Left cardiac atrium (tissue), 4 donors: ENCODE measurements around the gene MRPL14. TPM values are rescaled to one million over a fixed set of nuclear protein-coding genes. Genes with fewer than 3 reads are reported as not detected.

Experiments
- ATAC-seq, 2 donors: fragments of 200-7000 bp; cut with Tn5 transposase; one replicate each; pipeline ENCODE4 v1.9.1; 2020; ENCODE audit warnings: mild to moderate bottlenecking in 2 of 2, moderate library complexity in 2 of 2
- DNase-seq: peaks from one replicate; pipeline ENCODE4 v3.0.0-alpha.2; 2020
- intact Hi-C, 2 donors: fragments of 100-400 bp; cut with DNase I; formaldehyde crosslinking; loops; one replicate each; pipeline versions ENCODE4 v1.14.1 to v1.15.1; 2022 to 2023
- long read RNA-seq: library from polyadenylated mRNA; unstranded; transcript quantifications from one replicate; pipeline ENCODE4 v2.0.0, GENCODE V29; 2021
- total RNA-seq, 2 donors: library from RNA; stranded (reverse); fragmentation: NEBNext Ultra II Directional; extraction: Animal tissue kit (Norgen Biotek cat#: 25700); gene quantifications; one replicate each; pipeline ENCODE4 v1.2.1, GENCODE V29; 2021
- donor health status: DM: no; HTN: yes; CAD: no.
- donor health status: DM: no; HTN: yes; CAD: no; lungs with severe emphysema.
- donor health status: DM: yes; HTN: yes; CAD: no.
- donor health status: Dilated cardiomyopathy.

The MRPL14 gene
- total RNA-seq: 10 to 100 TPM; 32.4 to 41.2 TPM
- long read RNA-seq, transcript MRPL14-201 (3 exons, 959 nt): major isoform, 10 of 10 reads
- long read RNA-seq, partial matches to known transcripts: 0 of 10 reads
- long read RNA-seq, other reads (novel, unspliced or antisense): 0 of 10 reads

GRCh38 chr6:44127186-44128019 is at the start of gene MRPL14, which contains the start of gene TMEM63B:
Gene MRPL14, minus strand, starts transcription at chr6:44127452. Its CDS starts 10,841 bp downstream, at chr6:44116611.
Gene TMEM63B, plus strand, starts transcription at chr6:44127554. Its CDS starts 7,031 bp downstream, at chr6:44134585.
- intact Hi-C loops: no loop called here
- DNase-seq (peak; percentile 92), ATAC-seq (peak; percentile 96 to 97)

GRCh38 chr6:44176130-44176761 is 49.0 kb upstream of the MRPL14 start:
- DNase-seq (no peak), ATAC-seq (no peak)
- intact Hi-C loops: loop anchor here in 1 of 2 donors (10.0 kb wide), 1 partner anchor 159 kb away; no protein-coding TSS in a partner anchor

GRCh38 chr6:44172731-44173500 is 45.7 kb upstream of the MRPL14 start:
- ATAC-seq (peak; percentile 93 to 96), DNase-seq (peak; percentile 89)
- intact Hi-C loops: loop anchor here (2.0 to 10.0 kb wide), 4 partner anchors 44 to 162 kb away; partner anchors contain the start of gene MYMX (in 1 of the 2)

- DNase-seq: no peak
- no peak for ATAC-seq
- intact Hi-C loops: loop anchor here (2.0 to 10.0 kb wide), 4 partner anchors 45 to 163 kb away; partner anchors contain the start of gene MYMX (in 1 of the 2)
These were observed 44.8 kb upstream of the MRPL14 start for GRCh38 chr6:44171899-44172546.

- ATAC-seq: no peak
- DNase-seq: no peak
- intact Hi-C loops: loop anchor here (5.0 to 10.0 kb wide), 3 partner anchors 47 to 165 kb away; partner anchors contain the start of gene MYMX (in 1 of the 2)
These were observed 42.8 kb upstream of the MRPL14 start for GRCh38 chr6:44169886-44170570.

GRCh38 chr6:44169154-44169553 is 41.9 kb upstream of the MRPL14 start:
- ATAC-seq (no peak), DNase-seq (no peak)
- intact Hi-C loops: no loop called here

- intact Hi-C loops: no loop called here
- DNase-seq: no peak
- ATAC-seq: no peak
These were observed 40.3 kb upstream of the MRPL14 start for GRCh38 chr6:44167567-44167966.

GRCh38 chr6:44166591-44167184 is 39.4 kb upstream of the MRPL14 start:
- DNase-seq: no peak
- intact Hi-C loops: no loop called here

GRCh38 chr6:44166116-44166515 is 38.9 kb upstream of the MRPL14 start:
- DNase-seq: no peak
- intact Hi-C loops: no loop called here
- ATAC-seq: no peak

More at GRCh38 chr6:44166591-44167184, 39.4 kb upstream of the MRPL14 start:
- ATAC-seq: no peak

GRCh38 chr6:44162876-44163625 is 35.8 kb upstream of the MRPL14 start:
- intact Hi-C loops: no loop called here
- ATAC-seq: no peak
- no peak for DNase-seq

GRCh38 chr6:44161997-44162338 is 34.7 kb upstream of the MRPL14 start:
- DNase-seq: no peak
- intact Hi-C loops: no loop called here
- no peak for ATAC-seq

- DNase-seq (no peak), ATAC-seq (no peak)
- intact Hi-C loops: loop anchor here in 1 of 2 donors (10.0 kb wide), 1 partner anchor 176 kb away; no protein-coding TSS in a partner anchor
These were observed 31.5 kb upstream of the MRPL14 start, which contains the start of gene CAPN11 for GRCh38 chr6:44158770-44159228. Gene CAPN11, plus strand, starts transcription at chr6:44158820. Its CDS starts 29 bp downstream, at chr6:44158849.

GRCh38 chr6:44157152-44157521 is 29.9 kb upstream of the MRPL14 start:
- intact Hi-C loops: loop anchor here in 1 of 2 donors (10.0 kb wide), 1 partner anchor 178 kb away; no protein-coding TSS in a partner anchor
- ATAC-seq: no peak
- no peak for DNase-seq

GRCh38 chr6:44156494-44157151 is 29.4 kb upstream of the MRPL14 start:
- no peak for ATAC-seq
- DNase-seq: no peak
- intact Hi-C loops: loop anchor here in 1 of 2 donors (10.0 kb wide), 1 partner anchor 178 kb away; no protein-coding TSS in a partner anchor

GRCh38 chr6:44154067-44154466 is 26.8 kb upstream of the MRPL14 start:
- DNase-seq (no peak), ATAC-seq (no peak)
- intact Hi-C loops: loop anchor here in 1 of 2 donors (10.0 kb wide), 1 partner anchor 181 kb away; no protein-coding TSS in a partner anchor

GRCh38 chr6:44152533-44152932 is 25.3 kb upstream of the MRPL14 start:
- intact Hi-C loops: loop anchor here (2.0 to 10.0 kb wide), 2 partner anchors 56 to 182 kb away; no protein-coding TSS in a partner anchor
- ATAC-seq (no peak), DNase-seq (no peak)
